K562 (cell line): ENCODE results near the gene PRICKLE4. TPM values are rescaled to one million over a fixed set of nuclear protein-coding genes. Genes with fewer than 3 reads are reported as not detected.

ENCODE experiments used
- BRD4 ChIP-seq: fragments of 200-600 bp; sonication (generic); IDR thresholded peaks from 2 replicates; pipeline ENCODE4 v1.6.1; 2017; ENCODE audit warnings: inconsistent platforms
- DPF2 ChIP-seq: fragments of 450-650 bp; IDR thresholded peaks from 2 replicates; pipeline ENCODE4 v1.6.1; 2016
- FOXJ3 ChIP-seq: sonication (generic); formaldehyde crosslinking; IDR thresholded peaks from 2 replicates; pipeline ENCODE4 v1.4.0; 2020; ENCODE audit warnings: mild to moderate bottlenecking, missing genetic modification reagents
- HDAC1 ChIP-seq, 2 experiments: fragments of 450-650 bp; IDR thresholded peaks; 2 replicates each; pipeline ENCODE4 v1.6.1; 2016 to 2017; ENCODE audit warnings: inconsistent platforms in 1 of 2, mild to moderate bottlenecking in 1 of 2, moderate library complexity in 1 of 2
- HDAC8 ChIP-seq: fragments of 450-650 bp; IDR thresholded peaks from 2 replicates; pipeline ENCODE4 v1.6.1; 2016; ENCODE audit warnings: mild to moderate bottlenecking, missing genetic modification characterization, moderate library complexity, missing compliant biosample characterization
- HNRNPH1 ChIP-seq: fragments of 200-400 bp; formaldehyde crosslinking; optimal IDR thresholded peaks from 2 replicates; pipeline ENCODE3; 2017; ENCODE audit warnings: low read depth, mild to moderate bottlenecking, low read length, moderate library complexity
- ILK ChIP-seq: fragments of 450-650 bp; IDR thresholded peaks from 2 replicates; pipeline ENCODE4 v1.6.1; 2016; ENCODE audit warnings: missing genetic modification characterization, low read depth, mild to moderate bottlenecking, missing compliant biosample characterization, moderate library complexity, borderline replicate concordance
- IRF2 ChIP-seq: sonication (generic); formaldehyde crosslinking; IDR thresholded peaks from 2 replicates; pipeline ENCODE4 v1.8.1; 2022; ENCODE audit warnings: mild to moderate bottlenecking, missing genetic modification reagents
- MCM2 ChIP-seq: fragments of 450-650 bp; IDR thresholded peaks from 2 replicates; pipeline ENCODE4 v1.6.1; 2017; ENCODE audit warnings: low read depth, mild to moderate bottlenecking
- NONO ChIP-seq, 2 experiments: fragments of 200-400 bp in 1 of 2; fragments of 450-650 bp in 1 of 2; formaldehyde crosslinking in 1 of 2; IDR thresholded peaks; 2 replicates each; pipeline ENCODE4 v1.6.1; 2017; ENCODE audit warnings: low read depth in 2 of 2, mild to moderate bottlenecking in 2 of 2, moderate library complexity in 2 of 2, low read length in 1 of 2
- PHB2 ChIP-seq: fragments of 450-650 bp; IDR thresholded peaks from 2 replicates; pipeline ENCODE4 v1.6.1; 2017; ENCODE audit warnings: low read depth
- PTBP1 ChIP-seq: fragments of 200-400 bp; formaldehyde crosslinking; IDR thresholded peaks from 2 replicates; pipeline ENCODE4 v1.6.1; 2017; ENCODE audit warnings: low read depth, low read length
- TAF9B ChIP-seq: fragments of 450-650 bp; IDR thresholded peaks from 2 replicates; pipeline ENCODE4 v1.6.1; 2018; ENCODE audit warnings: mild to moderate bottlenecking; ENCODE audit not compliant: partially characterized antibody
- XRCC5 ChIP-seq: fragments of 200-400 bp; formaldehyde crosslinking; IDR thresholded peaks from 2 replicates; pipeline ENCODE4 v1.6.1; 2017; ENCODE audit warnings: low read depth, mild to moderate bottlenecking, low read length
- ZFX ChIP-seq: sonication (generic); formaldehyde crosslinking; IDR thresholded peaks from 2 replicates; pipeline ENCODE4 v1.8.0; 2022; ENCODE audit warnings: mild to moderate bottlenecking, missing genetic modification reagents, moderate library complexity
- ZNF175 ChIP-seq: fragments of 200-800 bp; sonication (Bioruptor generic); IDR thresholded peaks from 2 replicates; pipeline ENCODE4 v1.6.1; 2016; ENCODE audit warnings: low read depth, mild to moderate bottlenecking, missing genetic modification characterization, missing compliant biosample characterization
- ZNF324 ChIP-seq: fragments of 250-450 bp; sonication (Bioruptor Pico); IDR thresholded peaks from 2 replicates; pipeline ENCODE4 v1.4.0; 2020; ENCODE audit warnings: mild to moderate bottlenecking
- ZNF347 ChIP-seq: fragments of 450-650 bp; formaldehyde crosslinking; IDR thresholded peaks from 2 replicates; pipeline ENCODE4 v1.4.0; 2020; ENCODE audit warnings: low read depth, mild to moderate bottlenecking, moderate library complexity
- ZNF780A ChIP-seq: fragments of 250-450 bp; sonication (Bioruptor Pico); IDR thresholded peaks from 2 replicates; pipeline ENCODE4 v1.5.0; 2021; ENCODE audit warnings: mild to moderate bottlenecking
- polyA plus RNA-seq, 8 experiments: library from polyadenylated mRNA; depleted of rRNA in 4 of 8; stranded (reverse) in 5 of 8; unstranded in 3 of 8; fragments of >200 nt; fragmentation: Nextera tagmentation in 2 of 8; fragmentation: Illumina TruSeq in 1 of 8; extraction: Ambion mirVana in 2 of 8; extraction: Trizol in 1 of 8; gene quantifications; 2 replicates each; pipeline versions ENCODE4 v1.2.1 to v1.2.3, GENCODE V29; 2011 to 2014; ENCODE audit warnings: inconsistent platforms in 1 of 8, missing spikeins in 1 of 8
- total RNA-seq, 7 experiments: library from RNA; depleted of rRNA in 6 of 7; stranded (reverse); fragments of >200 nt in 6 of 7; fragmentation: Illumina TruSeq in 2 of 7; extraction: Trizol in 2 of 7; gene quantifications; 2 replicates each; pipeline versions ENCODE4 v1.2.1 to v1.2.3, GENCODE V29; 2011 to 2021; ENCODE audit warnings: low replicate concordance in 1 of 7
- TF ChIP-seq, protein P1 (sequence below): fragments of 200-800 bp; sonication (Bioruptor generic); IDR thresholded peaks from 2 replicates; pipeline ENCODE4 v1.6.1; 2017; ENCODE audit warnings: missing genetic modification characterization, missing compliant biosample characterization
- TF ChIP-seq, protein P2 (sequence below): fragments of 250-450 bp; sonication (Bioruptor Pico); IDR thresholded peaks from 2 replicates; pipeline ENCODE4 v1.5.0; 2020; ENCODE audit warnings: mild to moderate bottlenecking

PRICKLE4 gene
- total and polyA plus RNA-seq, 9 of the 15 experiments (the other 6 are each of a cell fraction or from before 2014, with no cell fraction given) = 0.20 to 0.32 (median 0.27) TPM; not detected in 6

DNA sequence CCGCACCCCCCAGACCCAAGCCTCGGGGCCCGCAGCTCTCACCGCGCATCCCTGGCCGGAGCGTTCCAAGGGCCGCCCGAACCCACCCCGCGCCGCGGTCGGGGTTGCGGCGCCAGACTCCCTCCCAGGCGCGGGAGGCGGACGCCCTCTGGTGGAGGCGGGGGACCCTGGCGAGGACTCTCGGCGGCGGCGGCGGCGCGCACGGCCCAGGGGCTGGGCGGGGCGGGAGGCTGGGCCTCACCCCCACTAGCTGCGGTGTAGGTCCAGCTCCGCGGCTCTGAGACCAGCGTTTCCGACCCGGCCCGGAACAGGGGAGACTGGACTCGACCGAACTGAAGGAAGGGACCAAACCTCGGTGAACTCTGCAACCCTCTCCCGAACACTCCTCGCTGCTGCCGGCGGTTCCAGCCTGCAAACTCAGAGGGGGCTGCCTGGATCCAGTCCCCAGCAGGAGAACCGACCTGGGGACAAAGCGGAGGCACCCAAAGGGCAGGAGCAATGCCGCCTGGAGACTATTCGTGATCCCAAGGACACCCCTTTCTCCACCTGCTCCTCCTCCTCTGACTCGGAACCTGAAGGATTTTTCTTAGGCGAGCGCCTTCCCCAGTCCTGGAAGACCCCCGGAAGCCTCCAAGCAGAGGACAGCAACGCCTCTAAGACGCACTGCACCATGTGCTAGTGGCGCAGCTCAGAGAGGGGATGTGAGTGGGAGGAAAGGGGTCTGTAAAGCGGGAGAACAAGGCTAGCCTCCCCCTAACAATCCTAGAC lies 6.1 kb downstream of the PRICKLE4 start (continued):
- TF ChIP-seq NONO (IDR thresholded peaks at IDR 0.05; ENCODE audit: low read depth in 2 of 2, low read length in 1 of 2) = peak in 1 of 2 experiments; percentile 92; a peak in 2 of 4 replicates
- TF ChIP-seq MCM2 = no peak
- TF ChIP-seq ZNF780A (CRISPR knock-in tag) = no peak
- no peak; the same call in 1 of the 2 replicates for TF ChIP-seq BRD4
- TF ChIP-seq, protein P1, sequence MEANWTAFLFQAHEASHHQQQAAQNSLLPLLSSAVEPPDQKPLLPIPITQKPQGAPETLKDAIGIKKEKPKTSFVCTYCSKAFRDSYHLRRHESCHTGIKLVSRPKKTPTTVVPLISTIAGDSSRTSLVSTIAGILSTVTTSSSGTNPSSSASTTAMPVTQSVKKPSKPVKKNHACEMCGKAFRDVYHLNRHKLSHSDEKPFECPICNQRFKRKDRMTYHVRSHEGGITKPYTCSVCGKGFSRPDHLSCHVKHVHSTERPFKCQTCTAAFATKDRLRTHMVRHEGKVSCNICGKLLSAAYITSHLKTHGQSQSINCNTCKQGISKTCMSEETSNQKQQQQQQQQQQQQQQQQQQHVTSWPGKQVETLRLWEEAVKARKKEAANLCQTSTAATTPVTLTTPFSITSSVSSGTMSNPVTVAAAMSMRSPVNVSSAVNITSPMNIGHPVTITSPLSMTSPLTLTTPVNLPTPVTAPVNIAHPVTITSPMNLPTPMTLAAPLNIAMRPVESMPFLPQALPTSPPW (CRISPR knock-in tag) = peak; percentile 78
- no peak for TF ChIP-seq ZNF175 (CRISPR knock-in tag)
- no peak; the same call in 1 of the 2 replicates for TF ChIP-seq DPF2
- TF ChIP-seq, protein P2, sequence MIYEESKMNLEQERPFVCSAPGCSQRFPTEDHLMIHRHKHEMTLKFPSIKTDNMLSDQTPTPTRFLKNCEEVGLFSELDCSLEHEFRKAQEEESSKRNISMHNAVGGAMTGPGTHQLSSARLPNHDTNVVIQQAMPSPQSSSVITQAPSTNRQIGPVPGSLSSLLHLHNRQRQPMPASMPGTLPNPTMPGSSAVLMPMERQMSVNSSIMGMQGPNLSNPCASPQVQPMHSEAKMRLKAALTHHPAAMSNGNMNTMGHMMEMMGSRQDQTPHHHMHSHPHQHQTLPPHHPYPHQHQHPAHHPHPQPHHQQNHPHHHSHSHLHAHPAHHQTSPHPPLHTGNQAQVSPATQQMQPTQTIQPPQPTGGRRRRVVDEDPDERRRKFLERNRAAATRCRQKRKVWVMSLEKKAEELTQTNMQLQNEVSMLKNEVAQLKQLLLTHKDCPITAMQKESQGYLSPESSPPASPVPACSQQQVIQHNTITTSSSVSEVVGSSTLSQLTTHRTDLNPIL = no peak
- TF ChIP-seq HDAC8 (tag) = no peak
- no peak for TF ChIP-seq IRF2
- no peak for TF ChIP-seq PHB2
- TF ChIP-seq XRCC5 = peak; percentile 57
- no peak for TF ChIP-seq PTBP1
- TF ChIP-seq FOXJ3 (CRISPR knock-in tag) = no peak
- no peak for TF ChIP-seq HDAC1 (IDR thresholded peaks at IDR 0.05)
- TF ChIP-seq ZNF324 = no peak
- TF ChIP-seq HNRNPH1 = no peak
- no peak for TF ChIP-seq TAF9B
- TF ChIP-seq ILK = no peak
- TF ChIP-seq ZFX = no peak
- TF ChIP-seq ZNF347 = no peak
